NCI-H146 treated with DMSO at 0.1 percent for 48 hours (cell line): ENCODE measurements around the gene FARP1.
"Not testable (repeated sequence)": the region's sequence is repeated elsewhere in the genome, so short reads cannot be mapped to it uniquely, and the experiment has no call there.

Source experiments
- DNase-seq: peaks from one replicate; lab custom pipeline; 2025; ENCODE audit not compliant: unreplicated experiment; lab: John Stamatoyannopoulos, UW

Gene FARP1

DNA sequence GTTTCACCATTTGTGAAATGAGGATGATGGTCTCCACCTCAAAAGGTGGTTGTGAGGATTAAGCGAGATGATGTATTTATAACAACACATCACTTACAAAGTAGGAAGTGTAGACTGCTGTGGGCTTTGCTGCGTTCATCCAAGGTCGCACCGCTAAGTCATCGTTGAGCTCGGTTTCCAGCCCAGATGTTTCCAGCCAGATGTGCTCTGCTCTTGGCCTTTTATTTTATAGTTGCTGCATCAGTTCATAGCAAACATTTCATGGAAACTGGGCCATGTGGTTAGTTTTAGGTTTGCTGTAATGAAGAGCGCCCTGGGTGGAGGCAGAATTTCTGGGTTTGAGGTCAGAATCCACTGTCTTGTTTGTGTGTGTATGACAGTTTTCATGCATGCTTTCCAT, 110.6 kb downstream of the FARP1 start:
- no peak for DNase-seq

DNA sequence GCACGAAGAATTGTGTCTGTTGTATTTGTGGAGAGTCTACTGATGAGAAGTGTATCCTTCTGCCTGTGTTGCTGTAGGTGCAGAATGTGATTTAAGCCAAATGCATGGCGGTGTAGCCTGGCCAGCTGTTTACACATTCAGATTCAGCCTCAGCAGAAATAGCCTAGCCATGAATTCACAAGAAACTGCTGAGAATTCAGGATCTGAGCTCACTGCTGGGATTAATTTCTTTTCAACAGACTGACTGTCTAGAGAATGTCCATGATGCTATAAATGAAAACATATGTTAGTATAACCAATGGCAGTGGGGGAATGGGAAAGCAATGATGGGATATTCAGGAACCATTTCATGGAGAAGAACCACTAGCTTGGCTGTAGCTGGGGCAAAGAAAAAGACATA, 111.6 kb downstream of the FARP1 start:
- no peak for DNase-seq

DNA sequence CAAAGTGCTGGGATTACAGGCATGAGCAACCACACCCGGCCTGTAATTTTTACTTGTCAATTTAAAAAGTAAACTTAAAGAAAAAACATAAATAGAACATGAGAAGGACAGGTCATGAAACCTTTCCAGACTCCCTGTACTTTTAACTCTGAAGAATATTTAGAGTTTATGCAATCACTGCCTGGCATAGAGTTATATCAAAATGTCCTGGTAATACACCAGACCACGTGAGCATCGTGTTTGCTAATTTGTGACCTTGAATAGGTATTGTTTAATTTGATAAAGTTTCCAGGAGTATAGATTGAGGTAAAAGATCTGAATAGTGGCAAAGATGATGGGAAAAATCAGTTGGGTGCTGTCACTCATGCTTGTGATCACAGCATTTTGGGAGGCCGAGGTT, 115.3 kb downstream of the FARP1 start:
- no peak for DNase-seq

DNA sequence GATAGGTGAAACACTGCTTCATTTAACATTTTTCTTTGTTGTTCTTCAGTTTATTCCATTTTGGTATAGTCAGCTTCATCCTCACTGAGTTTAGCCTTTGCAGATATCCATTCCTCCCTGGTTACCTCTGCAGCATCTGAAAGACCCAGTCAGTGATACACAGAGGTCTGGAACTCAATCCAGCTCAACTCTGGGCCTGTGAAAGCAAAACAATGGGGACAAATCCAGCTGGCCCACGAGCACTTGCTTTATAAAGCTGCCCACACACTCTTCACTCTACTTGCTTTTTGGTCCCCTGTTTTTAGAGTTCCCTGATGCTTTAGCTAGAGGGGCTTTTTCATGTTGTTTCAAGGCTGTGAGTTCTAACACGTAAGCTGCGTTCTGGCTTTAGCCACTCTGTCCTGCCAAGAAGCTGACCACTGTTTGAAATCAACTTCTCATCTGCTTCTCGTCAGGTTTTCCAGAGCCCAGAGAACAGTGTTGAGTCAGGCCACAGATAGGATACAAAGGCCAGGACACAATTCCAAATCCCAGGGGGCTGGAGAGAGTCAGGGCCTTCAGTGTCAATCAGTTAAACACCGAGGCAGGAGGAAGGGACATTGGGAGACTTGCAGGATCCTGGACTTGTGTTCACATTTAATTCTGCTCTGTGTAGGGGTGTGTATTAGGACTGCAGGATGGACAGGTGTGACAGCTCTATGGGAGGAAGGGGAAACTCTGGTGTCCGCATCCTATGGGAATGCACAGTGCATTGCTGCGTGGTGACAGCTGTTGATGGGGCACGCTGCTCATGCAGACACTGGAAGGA, 117.7 kb downstream of the FARP1 start:
- DNase-seq, result no peak

DNA sequence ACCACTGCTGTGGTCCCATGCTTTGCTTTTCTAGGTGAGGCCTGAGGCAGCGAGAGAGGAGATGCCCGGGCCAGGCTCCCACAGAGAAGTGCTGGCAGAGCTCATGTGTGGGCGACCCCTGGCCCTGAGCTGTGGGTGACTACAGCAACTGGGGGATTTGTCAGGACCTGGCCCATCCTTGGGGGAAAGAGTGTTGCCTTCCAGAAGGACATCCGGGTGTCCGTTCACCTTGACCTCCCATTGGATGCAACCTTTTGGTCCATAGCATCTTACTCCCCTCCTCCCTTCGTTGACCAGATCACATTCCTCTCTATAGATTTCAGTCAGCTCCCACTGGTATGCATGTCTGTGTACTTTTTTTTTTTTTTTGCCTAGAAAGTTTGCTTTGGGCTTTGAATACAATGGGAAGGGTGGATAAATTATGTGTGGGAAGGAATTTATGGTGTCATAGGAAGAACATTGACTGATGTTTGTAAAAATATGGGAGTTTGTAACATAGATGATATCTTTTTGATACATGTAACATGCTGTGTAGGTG, 118.3 kb downstream of the FARP1 start:
- no peak for DNase-seq

DNA sequence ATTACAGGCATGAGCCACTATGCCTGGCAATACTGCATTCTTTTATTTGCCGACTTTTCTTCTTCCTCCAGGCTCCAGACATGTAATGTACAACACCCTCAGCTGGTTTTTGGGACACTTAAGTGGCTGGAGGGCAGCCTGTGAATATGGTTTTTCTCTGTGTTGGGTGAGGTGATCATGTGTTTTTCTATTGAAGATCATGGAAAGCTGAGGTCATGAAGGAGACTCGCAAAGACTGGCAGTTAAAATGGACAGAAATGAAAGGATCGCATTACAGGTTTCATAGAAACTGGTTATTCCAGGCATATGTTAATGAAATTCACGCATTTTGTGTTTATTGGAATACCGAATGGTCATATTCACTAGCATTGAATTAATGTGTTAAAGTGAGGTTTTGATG, 119.4 kb downstream of the FARP1 start:
- DNase-seq, result no peak

DNA sequence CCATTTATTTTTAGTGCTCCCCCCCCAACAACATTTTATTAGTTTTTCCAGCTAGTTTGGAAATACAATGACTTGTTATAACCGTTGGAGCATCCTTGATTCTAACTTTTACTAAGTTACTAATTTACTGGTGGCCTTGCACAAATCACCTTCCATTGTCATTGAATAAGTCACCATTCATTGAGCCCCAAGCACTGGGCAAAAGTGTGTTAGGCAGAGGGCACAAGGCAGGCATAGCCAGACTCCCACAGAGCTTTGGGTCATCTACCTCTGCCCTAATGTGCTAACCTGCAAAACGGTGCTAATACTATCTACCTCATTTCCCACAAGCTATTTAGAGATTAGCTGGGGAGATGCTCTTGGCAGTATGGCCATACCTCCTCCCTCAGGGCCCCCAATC, 120.9 kb downstream of the FARP1 start:
- no peak for DNase-seq

DNA sequence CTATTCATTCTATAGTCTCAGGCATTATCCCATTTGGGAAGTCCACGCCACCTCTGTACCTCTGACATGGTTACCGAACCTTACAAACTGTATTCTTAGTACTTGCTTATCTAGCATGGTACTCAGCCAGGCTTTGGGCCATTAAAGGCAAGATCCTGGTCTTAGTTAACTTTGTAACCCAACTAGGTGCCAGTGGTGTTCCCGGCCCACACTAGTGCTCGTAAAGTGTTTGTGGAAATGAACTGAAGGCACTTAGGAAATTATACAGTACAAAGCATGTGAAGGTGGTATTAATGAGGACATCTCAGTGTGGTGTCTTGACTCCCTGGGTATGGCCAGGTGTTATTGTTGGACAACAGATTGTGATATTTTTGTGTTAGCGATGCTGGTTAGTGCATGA, 122.0 kb downstream of the FARP1 start:
- no peak for DNase-seq

DNA sequence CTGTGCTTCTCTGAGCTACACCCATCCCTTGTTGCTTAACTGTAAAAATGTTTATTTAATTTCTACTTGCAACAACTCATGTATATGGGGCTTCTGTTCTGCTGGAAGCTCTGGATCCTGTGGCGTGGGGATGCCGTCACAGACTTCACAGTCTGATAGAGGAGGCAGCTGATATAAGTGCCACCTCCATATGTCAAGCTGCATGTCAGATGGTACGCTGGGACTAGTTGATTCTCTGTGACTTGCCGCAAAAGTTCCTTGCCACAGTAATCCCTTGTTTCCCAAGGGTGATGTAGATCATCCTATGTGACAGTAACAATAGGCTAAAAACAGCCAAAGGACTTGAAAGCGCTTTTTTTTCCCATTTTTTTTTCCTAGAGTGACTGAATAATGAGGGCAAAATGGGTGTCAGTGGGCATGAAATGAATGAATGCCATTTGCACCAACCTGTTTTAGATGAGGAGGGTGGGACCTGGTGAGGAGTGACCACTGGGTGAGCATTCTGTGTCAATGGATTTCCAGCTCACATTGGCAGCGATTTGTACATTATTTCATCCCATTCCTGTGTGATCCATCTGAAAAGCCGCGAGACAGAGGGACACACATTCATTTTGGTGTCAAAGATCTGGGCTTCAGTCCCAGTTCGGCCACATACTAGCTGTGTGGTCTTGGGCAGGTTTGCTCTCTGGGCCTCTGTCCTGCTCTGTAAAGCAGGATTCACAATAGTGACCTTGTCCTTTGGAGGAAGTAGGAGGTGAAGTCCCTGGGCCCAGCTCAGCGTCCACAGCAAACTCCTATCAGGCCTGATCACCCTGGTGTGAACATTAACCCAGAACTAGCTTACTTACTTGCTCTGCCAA, 123.0 kb downstream of the FARP1 start:
- DNase-seq, result no peak

DNA sequence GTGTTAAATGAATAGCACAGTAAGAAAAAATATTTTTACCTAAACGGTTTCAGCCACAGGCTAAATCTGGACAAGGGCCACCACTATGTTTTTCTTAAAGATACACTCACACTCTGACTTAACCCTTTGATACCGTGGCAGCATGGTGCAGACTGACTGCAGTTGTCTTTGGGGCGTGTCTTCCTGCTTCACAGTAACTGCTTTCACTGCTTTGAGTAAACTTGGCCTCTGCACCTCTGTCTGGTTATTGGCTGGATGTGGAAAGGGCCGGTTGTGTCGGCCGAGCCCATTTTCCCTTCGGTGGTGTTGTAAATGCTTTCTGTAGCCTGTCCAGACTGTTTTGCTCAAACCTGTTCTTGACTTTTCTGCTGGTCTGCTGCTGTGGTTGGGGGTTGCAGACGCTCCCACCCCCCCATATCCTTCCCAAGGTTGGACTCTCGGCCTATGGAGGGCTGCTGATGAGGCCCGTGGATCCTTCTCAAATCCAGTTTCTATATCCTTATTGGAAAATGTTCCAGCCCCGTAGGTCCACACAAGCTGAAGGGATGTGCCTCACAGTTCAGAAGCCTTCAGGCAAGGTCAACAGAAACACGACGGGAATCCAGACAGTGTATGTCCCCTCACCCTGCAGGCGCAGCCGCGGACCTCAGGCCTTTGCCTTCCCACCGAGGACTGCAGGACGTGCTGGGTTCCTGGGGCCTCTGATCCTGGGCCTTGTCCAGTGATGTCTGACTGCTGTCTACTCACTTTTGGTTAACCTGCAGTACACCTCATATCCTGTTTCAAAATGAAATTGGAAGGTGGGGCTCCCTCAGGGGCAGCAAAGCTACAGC, 124.4 kb downstream of the FARP1 start:
- no peak for DNase-seq

DNA sequence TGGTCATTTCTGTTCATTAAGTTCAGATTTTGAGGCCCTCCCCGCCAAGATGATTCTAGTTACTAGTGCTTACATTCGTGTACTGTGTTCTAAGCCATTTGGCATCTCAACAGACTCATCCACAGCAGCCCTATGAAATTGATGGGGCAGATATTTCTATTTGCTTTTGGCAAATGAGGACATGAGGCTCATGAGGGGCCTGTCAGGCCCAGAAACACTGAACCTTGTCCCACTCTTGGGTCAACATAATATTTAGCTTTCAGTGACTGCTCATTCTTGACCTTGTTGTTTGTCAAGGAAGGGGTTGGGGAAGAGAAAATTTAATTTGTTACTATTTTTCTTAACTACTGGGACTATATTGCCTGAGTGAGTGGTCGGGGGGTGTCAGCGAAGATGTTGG, 126.5 kb downstream of the FARP1 start:
- DNase-seq, result no peak

DNA sequence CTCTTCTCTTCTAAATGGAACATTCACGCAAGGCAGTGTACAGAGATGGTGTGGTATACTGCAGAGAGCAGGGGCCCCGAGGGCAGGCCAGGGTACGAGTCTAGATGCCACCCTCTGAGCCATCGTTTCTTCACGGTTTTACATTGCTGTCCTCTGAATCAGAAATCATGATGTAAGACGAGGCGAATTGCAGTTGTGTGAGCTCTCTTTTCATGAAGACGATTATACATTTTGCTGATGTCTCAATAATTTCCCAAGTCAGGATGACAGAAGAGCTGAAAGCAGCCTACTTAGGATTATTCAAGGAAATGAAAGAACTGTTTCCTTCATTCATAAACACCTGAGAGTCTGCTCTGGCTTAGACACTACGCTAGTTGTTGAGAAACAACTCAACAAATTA, 127.9 kb downstream of the FARP1 start:
- DNase-seq, result no peak

DNA sequence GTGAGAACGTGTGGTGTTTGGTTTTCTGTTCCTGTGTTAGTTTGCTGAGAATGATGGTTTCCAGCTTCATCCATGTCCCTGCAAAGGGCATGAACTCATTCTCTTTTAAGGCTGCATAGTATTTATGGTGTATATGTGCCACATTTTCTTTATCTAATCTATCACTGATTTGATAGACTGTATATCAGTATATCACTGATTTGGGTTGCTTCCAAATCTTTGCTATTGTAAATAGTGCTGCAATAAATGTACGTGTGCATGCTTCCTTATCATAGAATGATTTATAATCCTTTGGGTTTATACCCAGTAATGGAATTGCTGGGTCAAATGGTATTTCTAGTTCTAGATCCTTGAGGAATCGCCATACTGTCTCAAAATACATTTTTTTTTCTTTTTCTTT, 128.8 kb downstream of the FARP1 start:
- not testable (repeated sequence) for DNase-seq

DNA sequence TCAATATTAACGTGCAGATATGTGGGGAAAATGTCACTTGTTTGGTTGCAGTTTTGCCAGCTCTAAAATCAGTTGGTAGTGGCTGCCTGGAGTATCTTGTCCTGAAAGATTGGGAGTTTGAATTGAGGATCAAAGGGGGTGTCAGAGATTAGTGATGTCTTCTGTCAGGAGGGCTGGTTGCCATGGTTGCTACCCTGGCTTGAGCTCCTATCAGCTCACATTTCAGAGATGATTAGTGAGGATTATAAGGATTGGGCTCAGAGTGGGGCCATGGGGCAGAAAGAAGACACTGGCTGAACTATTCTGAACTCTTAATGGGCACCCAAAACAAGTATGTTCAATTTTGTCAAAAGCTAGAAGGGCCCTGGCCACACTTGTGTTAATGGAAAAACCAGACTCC, 129.7 kb downstream of the FARP1 start:
- no peak for DNase-seq

DNA sequence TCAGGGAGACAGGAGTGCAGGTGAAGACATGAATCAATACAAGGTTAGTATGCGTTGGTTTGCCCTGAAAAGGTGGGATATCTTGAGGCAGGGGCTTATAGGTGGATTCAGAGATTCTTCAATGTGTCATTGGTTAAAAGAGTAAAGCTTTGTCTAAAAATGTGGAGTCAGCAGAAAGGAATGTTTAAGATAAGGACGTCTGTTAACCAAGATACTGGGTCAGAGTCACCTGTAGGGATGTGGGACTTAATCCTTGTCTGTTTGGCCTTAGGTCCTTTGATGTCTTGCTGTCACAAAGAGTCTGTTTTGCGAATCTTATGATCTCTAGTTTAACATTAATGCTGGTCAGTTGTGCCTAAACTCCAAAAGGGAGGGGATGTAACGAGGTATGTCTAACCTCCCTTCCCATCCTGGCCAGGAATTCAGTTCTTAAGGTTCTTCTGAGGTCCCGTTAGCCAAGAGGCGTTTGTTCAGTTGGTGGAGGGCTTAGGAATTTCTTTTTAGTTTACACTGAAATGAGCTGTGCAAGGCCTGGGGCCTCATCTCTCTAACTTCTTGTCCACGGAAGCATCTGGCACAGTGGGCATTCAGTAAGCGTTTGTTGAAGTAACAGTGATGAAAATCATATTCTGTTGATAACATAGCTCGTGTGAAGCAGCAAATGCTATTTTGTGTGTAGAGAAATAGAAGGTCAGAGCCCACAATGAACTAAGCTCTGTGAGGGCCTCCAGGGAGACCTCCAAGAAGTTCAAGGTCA, 130.4 kb downstream of the FARP1 start:
- no peak for DNase-seq

DNA sequence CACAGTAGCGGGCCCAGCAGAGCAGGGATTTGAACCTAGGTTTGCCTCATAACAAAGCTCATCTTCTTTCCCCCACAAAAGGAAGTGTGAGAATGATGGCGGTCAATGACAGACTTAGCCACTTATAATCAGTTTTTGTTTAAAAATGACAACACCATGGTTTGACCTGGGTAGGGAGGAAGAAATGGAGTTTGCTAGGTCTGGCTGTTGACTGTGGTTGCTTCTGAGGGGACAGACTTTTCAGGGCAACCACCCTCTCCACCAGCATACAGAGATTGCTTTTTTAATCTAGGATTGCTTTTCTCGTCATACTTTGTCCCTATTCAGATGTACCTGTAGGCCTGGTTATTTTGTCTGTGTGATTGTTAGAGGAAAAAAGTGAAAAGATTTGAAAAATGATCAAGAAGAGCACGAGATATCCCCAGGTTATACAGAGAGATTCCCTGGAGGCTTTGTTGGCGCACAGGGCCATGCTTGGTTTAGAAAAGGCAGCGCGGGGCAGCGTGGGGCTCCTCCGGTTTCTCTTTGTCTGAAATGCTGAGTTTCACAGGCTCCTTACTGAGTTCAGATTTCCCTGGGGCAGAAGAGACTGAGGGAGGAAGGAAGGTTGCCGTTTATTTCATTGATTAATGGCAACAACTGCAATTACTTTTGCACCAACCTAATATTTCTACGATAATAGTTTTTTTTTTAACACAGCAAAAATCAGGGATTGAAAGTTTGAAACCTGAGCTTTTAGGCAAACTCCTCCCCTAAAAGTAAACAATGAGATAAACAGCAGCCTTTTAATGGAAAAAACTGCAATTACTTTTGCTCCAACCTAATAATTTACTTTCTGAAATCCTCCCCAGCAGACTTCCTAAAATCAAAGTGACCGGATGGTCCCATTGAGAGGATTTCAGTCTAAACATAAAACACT, 131.2 kb downstream of the FARP1 start:
- DNase-seq, result peak; percentile 55

DNA sequence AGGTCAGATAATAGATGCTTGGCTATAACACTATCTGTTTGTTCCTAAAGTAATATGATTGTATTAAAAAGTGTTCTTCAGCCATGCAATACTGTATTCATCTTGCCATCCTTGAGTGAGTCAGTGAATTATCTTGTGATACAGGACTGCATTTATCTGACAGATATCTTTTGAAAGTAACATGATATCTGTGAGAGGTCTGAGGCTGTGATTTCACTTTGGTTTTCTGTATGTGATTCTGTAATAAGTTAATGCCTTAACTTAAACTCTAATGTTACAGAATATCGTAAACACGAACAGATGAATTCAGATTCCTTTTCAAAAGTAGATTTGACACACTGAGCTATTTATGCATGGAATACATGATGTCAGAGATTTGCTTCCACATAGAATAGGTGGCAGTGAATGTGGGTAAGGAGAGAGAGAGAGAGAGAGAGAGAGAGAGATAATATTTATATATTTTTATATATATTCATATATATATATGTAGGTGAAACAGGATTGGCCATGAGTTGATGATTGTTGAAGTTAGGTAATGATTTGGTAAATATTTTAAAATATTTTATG, 132.1 kb downstream of the FARP1 start:
- no peak for DNase-seq

DNA sequence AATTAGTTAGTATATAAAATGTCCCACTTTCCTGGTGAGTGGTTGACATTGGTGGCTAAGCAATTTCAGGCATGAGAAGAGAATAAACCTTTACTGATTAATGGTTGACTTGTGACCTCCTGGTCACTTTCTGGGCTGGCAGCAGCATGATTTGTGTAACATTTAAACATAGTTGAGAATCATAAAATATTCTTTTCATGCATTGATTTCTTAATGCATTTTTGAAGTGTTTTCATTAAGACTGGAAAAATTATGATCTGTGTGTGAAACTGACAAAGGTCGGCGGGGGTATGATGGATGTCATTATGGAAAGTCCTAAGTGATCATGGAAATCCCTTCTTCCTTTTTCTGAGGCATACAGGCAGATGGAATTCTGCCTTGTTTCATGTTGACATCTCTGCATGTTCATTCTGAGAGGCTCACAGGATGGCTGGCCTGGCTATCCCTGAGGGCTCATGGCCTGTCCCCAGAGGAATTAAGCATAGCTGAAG, 132.8 kb downstream of the FARP1 start:
- DNase-seq, result no peak

DNA sequence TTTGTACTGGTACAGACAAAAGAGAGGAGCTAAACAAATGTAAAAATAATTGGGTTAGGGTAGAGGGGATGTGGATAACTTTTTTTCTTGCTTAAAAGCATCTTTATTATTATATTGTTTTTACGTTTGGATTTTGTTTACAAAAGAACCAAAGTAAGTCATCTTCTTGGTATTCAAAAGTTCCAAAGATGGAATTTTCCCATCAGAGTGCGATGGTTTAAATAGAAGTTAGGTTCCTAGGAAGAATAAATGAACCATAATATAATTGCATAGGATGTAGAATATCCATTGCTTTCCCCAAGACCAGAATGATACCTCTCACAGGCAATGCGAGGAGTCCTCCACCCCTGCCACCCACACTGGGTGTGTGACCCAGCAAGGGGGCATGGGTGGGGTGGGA, 133.6 kb downstream of the FARP1 start:
- DNase-seq, result no peak
